Mesenteric fat pad (tissue), 1 donor: ENCODE data around the gene NEK4. TPM values are rescaled to one million over a fixed set of nuclear protein-coding genes. Genes with fewer than 3 reads are reported as not detected.
"Not testable (repeated sequence)": the region's sequence is repeated elsewhere in the genome, so short reads cannot be mapped to it uniquely, and the experiment has no call there.

Source experiments
- DNase-seq: peaks from one replicate; pipeline ENCODE4 v3.0.0-alpha.2; 2020; ENCODE audit warnings: low spot score
- total RNA-seq: library from RNA; stranded (reverse); fragmentation: NEBNext Ultra II Directional; extraction: Animal tissue kit (Norgen Biotek cat#: 25700); gene quantifications from one replicate; pipeline ENCODE4 v1.2.1, GENCODE V29; 2021
- donor health status: DM: yes; HTN: yes; CAD: no.

Gene NEK4
- total RNA-seq, 1 donor from 2014 or later, result 18.1 TPM

GRCh38 chr3:52678265-52679198 lies 92.2 kb downstream of the NEK4 start:
- no peak for DNase-seq

GRCh38 chr3:52676201-52676600 lies 94.5 kb downstream of the NEK4 start:
- not testable (repeated sequence) for DNase-seq

GRCh38 chr3:52671676-52672075 lies 99.1 kb downstream of the NEK4 start:
- DNase-seq, result no peak

GRCh38 chr3:52670621-52671521 lies 99.9 kb downstream of the NEK4 start:
- no peak for DNase-seq

DNA sequence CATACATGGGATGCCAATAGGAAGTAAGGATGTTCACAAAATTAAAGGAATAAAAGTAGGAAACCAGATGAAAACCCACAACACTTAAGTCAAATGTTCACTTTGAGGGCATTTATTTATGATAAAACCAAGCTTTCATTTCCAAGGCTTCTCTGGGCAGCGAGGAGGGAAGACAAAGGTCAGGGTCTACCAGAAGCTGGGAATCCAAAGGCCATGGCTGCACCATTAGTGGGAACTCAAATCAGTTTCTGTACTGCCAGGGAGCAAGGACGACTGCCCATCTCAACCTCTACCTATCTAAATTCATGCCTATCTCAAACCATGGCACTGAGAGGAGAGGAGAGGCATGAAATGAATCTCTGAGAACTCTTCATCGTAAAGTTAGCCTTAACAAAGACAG lies 107.6 kb downstream of the NEK4 start:
- no peak for DNase-seq

DNA sequence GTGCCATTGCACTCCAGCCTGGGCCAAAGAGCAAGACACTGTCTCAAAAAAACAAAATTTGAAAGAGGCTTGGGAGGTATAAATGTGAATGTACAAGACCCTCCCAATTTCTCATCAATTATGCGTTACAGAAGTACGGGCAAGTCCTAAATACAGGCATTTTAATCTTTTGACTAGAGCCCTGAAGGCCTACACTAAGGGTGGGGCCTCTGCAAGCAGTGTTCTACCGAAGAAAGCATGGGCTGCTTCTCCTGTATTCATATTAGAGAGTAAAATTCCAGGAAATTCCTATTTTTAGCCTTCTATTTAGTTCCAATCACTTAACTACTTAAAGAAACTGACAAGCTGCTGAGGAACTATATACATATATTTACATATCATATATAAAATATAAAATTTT lies 110.7 kb downstream of the NEK4 start:
- no peak for DNase-seq

Other genes starting within 250 kb of the NEK4 start
- 38.5 TPM for gene NT5DC2, start 237.1 kb downstream of the NEK4 start, total RNA-seq
- gene UQCC5, start 234.3 kb downstream of the NEK4 start, total RNA-seq, result 23.2 TPM
- gene PBRM1, start 85.0 kb downstream of the NEK4 start, total RNA-seq, result 94.0 TPM
- gene GNL3, start 84.9 kb downstream of the NEK4 start, total RNA-seq, result 113 TPM
- 33.2 TPM for gene GLT8D1, start 65.1 kb downstream of the NEK4 start, total RNA-seq
- gene SPCS1, start 64.8 kb downstream of the NEK4 start, total RNA-seq, result 65.7 TPM
- gene ITIH1, start 6.7 kb upstream of the NEK4 start, total RNA-seq, result not detected
- gene ITIH3, start 23.9 kb upstream of the NEK4 start, total RNA-seq, result 0.71 TPM
- 4.3 TPM for gene ITIH4, start 59.7 kb upstream of the NEK4 start, total RNA-seq
- 2.4 TPM for gene MUSTN1, start 64.1 kb upstream of the NEK4 start, total RNA-seq
- gene STIMATE, start 126.6 kb upstream of the NEK4 start, total RNA-seq, result 20.8 TPM